Cardiac muscle cell (in vitro differentiated cells and primary cell): ENCODE measurements around the gene ATG14. TPM values are rescaled to one million over a fixed set of nuclear protein-coding genes. Genes with fewer than 3 reads are reported as not detected.

Experiments
- DNase-seq, 2 donors: peaks; one replicate each; pipeline versions ENCODE4 v3.0.0 to v3.0.0-alpha.2; 2010 to 2017; ENCODE audit warnings: low read depth in 1 of 2, low spot score in 1 of 2
- H3K27ac ChIP-seq: fragments of 200-600 bp; sonication (generic); 2 replicates; pipeline ENCODE4 v1.5.1; 2016
- H3K27me3 ChIP-seq: fragments of 200-600 bp; sonication (generic); 2 replicates; pipeline ENCODE4 v1.6.0; 2016; ENCODE audit warnings: control low read depth
- H3K36me3 ChIP-seq: fragments of 200-600 bp; sonication (generic); 2 replicates; pipeline ENCODE4 v1.5.1; 2016; ENCODE audit warnings: control low read depth
- H3K4me1 ChIP-seq: fragments of 200-600 bp; sonication (generic); 2 replicates; pipeline ENCODE4 v1.8.1; 2017; ENCODE audit warnings: low read depth, mild to moderate bottlenecking, mixed run types
- H3K4me3 ChIP-seq: fragments of 200-600 bp; sonication (generic); 2 replicates; pipeline ENCODE4 v1.5.1; 2016; ENCODE audit warnings: mild to moderate bottlenecking
- H3K9me3 ChIP-seq: fragments of 200-600 bp; sonication (generic); 2 replicates; pipeline ENCODE4 v1.5.1; 2017; ENCODE audit warnings: low read depth, mild to moderate bottlenecking, control low read depth
- polyA plus RNA-seq: library from polyadenylated mRNA; unstranded; fragments of >200 nt; fragmentation: Nextera tagmentation; extraction: Ambion mirVana; gene quantifications from 2 replicates; pipeline ENCODE4 v1.2.1, GENCODE V29; 2016
- total RNA-seq: library from RNA; depleted of rRNA; stranded (reverse); fragments of >200 nt; gene quantifications from 2 replicates; pipeline ENCODE4 v1.2.3, GENCODE V29; 2016
- TF ChIP-seq, protein P1 (sequence below): IDR thresholded peaks from 2 replicates; pipeline ENCODE4 v1.5.1; 2012; ENCODE audit warnings: low read depth, mild to moderate bottlenecking, low read length

Gene ATG14
- total and polyA plus RNA-seq, 2 experiments from 2014 or later: 2.5 to 11.7 TPM

DNA sequence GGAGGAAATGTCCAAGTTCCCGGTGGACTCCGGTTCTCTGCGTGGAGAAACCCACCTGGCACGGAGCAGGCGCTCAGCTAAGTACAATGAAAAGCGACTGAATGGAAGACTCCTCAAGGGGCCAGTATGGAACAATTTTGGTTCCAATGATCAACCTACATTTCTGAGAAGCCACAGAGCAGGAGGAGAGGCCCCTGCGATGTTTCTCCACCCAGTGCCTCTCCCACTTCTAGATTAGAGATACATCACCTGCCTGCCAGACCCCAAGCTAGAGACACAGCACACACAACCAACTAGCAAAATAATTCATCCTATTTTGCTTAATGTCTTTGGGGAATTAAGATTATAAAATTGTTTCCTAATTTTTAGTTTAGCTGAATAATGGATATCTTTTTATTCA lies 38.8 kb downstream of the ATG14 start:
- no peaks in the 10 kb centered on the region for H3K27me3 ChIP-seq
- no peak overlapping the region for H3K27ac ChIP-seq
- H3K36me3 ChIP-seq: peaks cover 12% of the 10 kb centered on the region
- H3K4me1 ChIP-seq: no peaks in the 10 kb centered on the region
- DNase-seq: no peak
- H3K4me3 ChIP-seq: no peak overlapping the region
- TF ChIP-seq, protein P1, sequence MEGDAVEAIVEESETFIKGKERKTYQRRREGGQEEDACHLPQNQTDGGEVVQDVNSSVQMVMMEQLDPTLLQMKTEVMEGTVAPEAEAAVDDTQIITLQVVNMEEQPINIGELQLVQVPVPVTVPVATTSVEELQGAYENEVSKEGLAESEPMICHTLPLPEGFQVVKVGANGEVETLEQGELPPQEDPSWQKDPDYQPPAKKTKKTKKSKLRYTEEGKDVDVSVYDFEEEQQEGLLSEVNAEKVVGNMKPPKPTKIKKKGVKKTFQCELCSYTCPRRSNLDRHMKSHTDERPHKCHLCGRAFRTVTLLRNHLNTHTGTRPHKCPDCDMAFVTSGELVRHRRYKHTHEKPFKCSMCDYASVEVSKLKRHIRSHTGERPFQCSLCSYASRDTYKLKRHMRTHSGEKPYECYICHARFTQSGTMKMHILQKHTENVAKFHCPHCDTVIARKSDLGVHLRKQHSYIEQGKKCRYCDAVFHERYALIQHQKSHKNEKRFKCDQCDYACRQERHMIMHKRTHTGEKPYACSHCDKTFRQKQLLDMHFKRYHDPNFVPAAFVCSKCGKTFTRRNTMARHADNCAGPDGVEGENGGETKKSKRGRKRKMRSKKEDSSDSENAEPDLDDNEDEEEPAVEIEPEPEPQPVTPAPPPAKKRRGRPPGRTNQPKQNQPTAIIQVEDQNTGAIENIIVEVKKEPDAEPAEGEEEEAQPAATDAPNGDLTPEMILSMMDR: no peak
- H3K9me3 ChIP-seq: no peaks in the 10 kb centered on the region

DNA sequence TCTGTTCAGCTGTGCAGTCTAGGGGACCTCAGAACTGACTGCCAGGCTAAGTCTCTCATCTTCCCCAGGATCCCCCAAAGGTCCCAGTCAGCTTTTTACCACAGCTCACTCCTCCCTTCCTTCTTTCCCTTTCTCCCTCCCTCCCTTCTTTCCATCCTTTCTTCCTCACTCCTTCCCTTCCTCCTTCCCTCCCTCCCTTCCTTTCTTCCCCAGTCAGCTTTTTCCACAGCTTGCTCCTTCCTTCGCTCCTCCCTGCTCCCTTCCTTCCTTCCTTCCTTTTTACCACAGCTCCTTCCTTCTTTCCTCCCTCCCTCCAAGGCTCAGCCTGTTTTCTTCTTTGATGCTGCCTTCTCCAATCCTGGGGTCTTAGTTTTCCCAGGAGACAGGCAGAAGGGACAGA lies 39.2 kb downstream of the ATG14 start:
- no peak overlapping the region for H3K27ac ChIP-seq
- no peak for DNase-seq
- peaks cover 8% of the 10 kb centered on the region for H3K36me3 ChIP-seq
- no peaks in the 10 kb centered on the region for H3K4me1 ChIP-seq
- H3K27me3 ChIP-seq: no peaks in the 10 kb centered on the region
- no peak overlapping the region for H3K4me3 ChIP-seq
- no peaks in the 10 kb centered on the region for H3K9me3 ChIP-seq
- TF ChIP-seq, protein P1: no peak

DNA sequence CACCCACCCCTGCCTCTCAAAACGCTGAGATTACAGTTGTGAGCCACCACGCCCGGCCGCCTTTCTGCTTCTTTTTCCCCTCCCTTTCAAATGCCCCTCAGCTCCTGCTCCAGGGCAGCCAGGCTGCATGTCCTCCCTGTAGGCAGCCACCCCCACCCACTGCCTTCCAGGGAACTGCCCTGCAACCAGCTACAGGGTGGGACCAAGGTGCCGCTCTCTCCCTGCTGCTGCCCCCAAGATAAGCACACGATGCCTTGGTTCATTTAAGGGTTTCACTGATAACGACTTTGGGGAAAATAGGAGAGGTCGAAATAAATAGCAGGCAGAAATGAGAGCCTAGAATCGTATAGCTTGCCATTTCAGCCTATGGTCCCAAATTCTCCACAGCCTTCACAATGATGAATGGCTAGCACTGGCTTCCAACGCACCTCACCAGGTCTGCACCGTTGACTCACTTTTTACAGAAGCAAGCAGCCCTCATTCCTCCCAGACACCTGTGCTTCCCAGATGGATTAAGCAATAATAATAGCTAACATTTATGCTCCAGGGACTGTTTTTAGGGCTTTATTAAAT lies 40.7 kb downstream of the ATG14 start:
- Histone ChIP-seq H3K36me3 (peaks cover 5% of the 10 kb centered on the region), H3K27ac (no peak overlapping the region), H3K27me3 (no peaks in the 10 kb centered on the region), H3K4me1 (no peaks in the 10 kb centered on the region), H3K4me3 (no peak overlapping the region), H3K9me3 (no peaks in the 10 kb centered on the region)
- TF ChIP-seq, protein P1: no peak
- no peak for DNase-seq

DNA sequence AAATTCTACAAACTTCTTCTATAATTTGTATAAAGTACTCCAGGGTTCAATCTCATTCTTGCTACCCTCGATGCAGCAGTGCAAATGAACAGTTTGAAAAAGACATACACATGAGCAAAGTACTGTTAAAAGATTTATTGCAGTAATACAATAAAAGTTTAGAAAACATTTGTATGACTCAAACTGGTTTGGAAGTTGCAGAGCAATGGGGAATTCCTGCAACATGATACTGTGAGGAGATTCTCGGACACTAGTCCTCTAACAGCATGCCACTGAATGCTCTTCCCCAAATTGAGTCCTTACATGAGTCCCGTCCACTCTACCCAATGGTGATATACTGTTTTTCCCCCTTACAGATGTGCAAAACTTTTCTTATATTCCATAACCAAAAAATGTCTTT lies 45.4 kb downstream of the ATG14 start:
- no peak for DNase-seq
- no peaks in the 10 kb centered on the region for H3K4me1 ChIP-seq
- H3K9me3 ChIP-seq: no peaks in the 10 kb centered on the region
- TF ChIP-seq, protein P1: no peak
- H3K27ac ChIP-seq: no peak overlapping the region
- peaks cover 3% of the 10 kb centered on the region for H3K36me3 ChIP-seq
- H3K27me3 ChIP-seq: no peaks in the 10 kb centered on the region
- H3K4me3 ChIP-seq: no peak overlapping the region

DNA sequence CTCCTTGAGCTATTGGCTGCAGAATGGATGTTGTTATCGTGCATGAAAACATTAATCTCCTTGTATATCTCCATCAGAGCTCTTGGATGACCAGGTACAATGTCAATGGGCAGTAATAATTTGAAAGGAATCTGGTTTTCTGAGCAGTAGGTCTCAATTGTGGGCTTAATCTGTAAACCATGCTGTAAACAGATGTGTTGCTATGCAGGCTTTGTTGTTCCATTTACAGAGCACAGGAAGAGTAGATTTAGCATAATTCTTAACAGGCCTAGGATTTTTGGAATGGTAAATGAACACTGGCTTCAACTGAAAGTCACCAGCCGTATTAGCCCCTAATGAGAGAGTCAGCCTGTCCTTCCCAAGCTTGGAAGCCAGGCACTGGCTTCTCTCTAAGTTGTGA lies 50.4 kb downstream of the ATG14 start:
- Histone ChIP-seq H3K36me3 (peaks cover 3% of the 10 kb centered on the region), H3K27ac (no peak overlapping the region), H3K9me3 (no peaks in the 10 kb centered on the region), H3K27me3 (no peaks in the 10 kb centered on the region), H3K4me1 (no peaks in the 10 kb centered on the region), H3K4me3 (no peak overlapping the region)
- TF ChIP-seq, protein P1: no peak
- DNase-seq: no peak
